Caco-2 (cell line): ENCODE results near the gene GLCCI1. TPM values are rescaled to one million over a fixed set of nuclear protein-coding genes. Genes with fewer than 3 reads are reported as not detected.

ENCODE experiments used
- BruUV-seq: library from RNA; stranded (reverse); fragments of 400-500 nt; replicated peaks from 2 replicates; lab custom pipeline; 2021; lab: Mats Ljungman, UMichigan
- CTCF ChIA-PET: fragments of 300-600 bp; sonication (Branson Sonifier 250); formaldehyde crosslinking; loops from one replicate; lab custom pipeline; 2022; ENCODE audit warnings: antibody characterized with exemption; lab: Charles Lee
- POLR2A ChIA-PET: fragments of 300-600 bp; sonication (Branson Sonifier 250); formaldehyde crosslinking; loops from one replicate; lab custom pipeline; 2022; ENCODE audit warnings: antibody characterized with exemption; lab: Charles Lee
- DNase-seq, 2 experiments: peaks; one replicate each; pipeline versions ENCODE4 v3.0.0 to v3.0.0-alpha.2; 2020 to 2022
- H3K27me3 ChIP-seq: replicated peaks from 2 replicates; pipeline ENCODE4 v1.6.0; 2011; ENCODE audit warnings: low read length; ENCODE audit not compliant: control insufficient read depth, insufficient read depth
- H3K36me3 ChIP-seq: 2 replicates; pipeline ENCODE4 v1.5.1; 2011; ENCODE audit warnings: low read length; ENCODE audit not compliant: control insufficient read depth, insufficient read depth
- H3K4me1 ChIP-seq: fragments of 250-450 bp; sonication (Bioruptor Pico); 2 replicates; pipeline ENCODE4 v1.5.1; 2020; ENCODE audit warnings: mild to moderate bottlenecking
- H3K4me3 ChIP-seq: 2 replicates; pipeline ENCODE4 v1.5.1; 2011; ENCODE audit warnings: low read depth, mild to moderate bottlenecking, control low read depth, low read length
- H3K9me3 ChIP-seq: fragments of 250-450 bp; sonication (Bioruptor Pico); 2 replicates; pipeline ENCODE4 v1.5.1; 2020; ENCODE audit warnings: mild to moderate bottlenecking, moderate library complexity
- H3K27ac Mint-ChIP-seq: one replicate; pipeline ENCODE4 v1.8.0; 2022; ENCODE audit warnings: mixed read lengths; ENCODE audit not compliant: unreplicated experiment
- H3K27me3 Mint-ChIP-seq: one replicate; pipeline ENCODE4 v1.8.0; 2022; ENCODE audit warnings: mixed read lengths; ENCODE audit not compliant: insufficient read depth, unreplicated experiment
- H3K36me3 Mint-ChIP-seq: one replicate; pipeline ENCODE4 v1.8.0; 2022; ENCODE audit warnings: mild to moderate bottlenecking, mixed read lengths; ENCODE audit not compliant: insufficient read depth, unreplicated experiment
- H3K4me1 Mint-ChIP-seq: one replicate; pipeline ENCODE4 v1.8.0; 2022; ENCODE audit warnings: low read depth, mixed read lengths; ENCODE audit not compliant: unreplicated experiment
- H3K4me3 Mint-ChIP-seq: one replicate; pipeline ENCODE4 v1.8.0; 2022; ENCODE audit warnings: mild to moderate bottlenecking, moderate library complexity, mixed read lengths; ENCODE audit not compliant: unreplicated experiment
- H3K9me3 Mint-ChIP-seq: one replicate; pipeline ENCODE4 v1.8.0; 2022; ENCODE audit warnings: mixed read lengths; ENCODE audit not compliant: unreplicated experiment
- intact Hi-C: fragments of 100-400 bp; cut with micrococcal nuclease; formaldehyde crosslinking; loops from one replicate; pipeline ENCODE4 v1.10.0; 2022; ENCODE audit not compliant: unreplicated experiment
- total RNA-seq: library from RNA; stranded (reverse); gene quantifications from 2 replicates; pipeline ENCODE4 v1.2.3, GENCODE V29; 2022
- TF ChIP-seq, protein P1 (sequence below), 2 experiments: fragments of 200-600 bp in 1 of 2; IDR thresholded peaks; 1 replicate in 1 of 2; 2 replicates in 1 of 2; pipeline versions ENCODE4 v1.5.1 to v1.8.0; 2011 to 2022; ENCODE audit warnings: antibody characterized with exemption in 1 of 2, control low read depth in 1 of 2, inconsistent platforms in 1 of 2, low read depth in 1 of 2, low read length in 1 of 2, mild to moderate bottlenecking in 1 of 2, moderate library complexity in 1 of 2; ENCODE audit not compliant: insufficient read depth in 1 of 2, severe bottlenecking in 1 of 2, unreplicated experiment in 1 of 2

Gene GLCCI1
- total RNA-seq, 1 experiment from 2014 or later, result 18.8 TPM

- H3K4me3 ChIP-seq, result no peak overlapping the region
- ChIA-PET POLR2A (no interaction called here), CTCF (no interaction called here)
- H3K4me1 ChIP-seq, result peaks cover 13% of the 10 kb centered on the region; the same call in 1 of the 2 replicates
- DNase-seq, result no peak
- H3K9me3 Mint-ChIP-seq, result no peaks in the 10 kb centered on the region
- no peaks in the 10 kb centered on the region for H3K36me3 ChIP-seq
- no peaks in the 10 kb centered on the region for H3K36me3 Mint-ChIP-seq
- no peaks in the 10 kb centered on the region for H3K27me3 ChIP-seq
- no peak overlapping the region for H3K27ac Mint-ChIP-seq
- H3K27me3 Mint-ChIP-seq, result no peaks in the 10 kb centered on the region
- peaks cover 8% of the 10 kb centered on the region for H3K4me1 Mint-ChIP-seq
- intact Hi-C loops, result no loop called here
- H3K9me3 ChIP-seq, result no peaks in the 10 kb centered on the region
- no peak overlapping the region for H3K4me3 Mint-ChIP-seq
- BruUV-seq, result no TSS peak
- TF ChIP-seq, protein P1, sequence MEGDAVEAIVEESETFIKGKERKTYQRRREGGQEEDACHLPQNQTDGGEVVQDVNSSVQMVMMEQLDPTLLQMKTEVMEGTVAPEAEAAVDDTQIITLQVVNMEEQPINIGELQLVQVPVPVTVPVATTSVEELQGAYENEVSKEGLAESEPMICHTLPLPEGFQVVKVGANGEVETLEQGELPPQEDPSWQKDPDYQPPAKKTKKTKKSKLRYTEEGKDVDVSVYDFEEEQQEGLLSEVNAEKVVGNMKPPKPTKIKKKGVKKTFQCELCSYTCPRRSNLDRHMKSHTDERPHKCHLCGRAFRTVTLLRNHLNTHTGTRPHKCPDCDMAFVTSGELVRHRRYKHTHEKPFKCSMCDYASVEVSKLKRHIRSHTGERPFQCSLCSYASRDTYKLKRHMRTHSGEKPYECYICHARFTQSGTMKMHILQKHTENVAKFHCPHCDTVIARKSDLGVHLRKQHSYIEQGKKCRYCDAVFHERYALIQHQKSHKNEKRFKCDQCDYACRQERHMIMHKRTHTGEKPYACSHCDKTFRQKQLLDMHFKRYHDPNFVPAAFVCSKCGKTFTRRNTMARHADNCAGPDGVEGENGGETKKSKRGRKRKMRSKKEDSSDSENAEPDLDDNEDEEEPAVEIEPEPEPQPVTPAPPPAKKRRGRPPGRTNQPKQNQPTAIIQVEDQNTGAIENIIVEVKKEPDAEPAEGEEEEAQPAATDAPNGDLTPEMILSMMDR (IDR thresholded peaks at IDR 0.05; ENCODE audit: insufficient read depth in 1 of 2, low read depth in 1 of 2, low read length in 1 of 2, severe bottlenecking in 1 of 2, unreplicated experiment in 1 of 2), result no peak
Observed at GRCh38 chr7:7956531-7957128, 12.0 kb upstream of the GLCCI1 start.

- Mint-ChIP-seq H3K4me3 (no peak overlapping the region), H3K36me3 (no peaks in the 10 kb centered on the region), H3K9me3 (no peaks in the 10 kb centered on the region), H3K27ac (no peak overlapping the region), H3K4me1 (peaks cover 8% of the 10 kb centered on the region), H3K27me3 (no peaks in the 10 kb centered on the region)
- ChIA-PET CTCF (no interaction called here), POLR2A (no interaction called here)
- intact Hi-C loops, result no loop called here
- Histone ChIP-seq H3K36me3 (no peaks in the 10 kb centered on the region), H3K27me3 (no peaks in the 10 kb centered on the region), H3K4me1 (peaks cover 13% of the 10 kb centered on the region; the same call in 1 of the 2 replicates), H3K4me3 (no peak overlapping the region), H3K9me3 (no peaks in the 10 kb centered on the region)
- DNase-seq, result no peak
- TF ChIP-seq, protein P1 (IDR thresholded peaks at IDR 0.05; ENCODE audit: insufficient read depth in 1 of 2, low read depth in 1 of 2, low read length in 1 of 2, severe bottlenecking in 1 of 2, unreplicated experiment in 1 of 2), result no peak
- BruUV-seq, result no TSS peak
Observed at GRCh38 chr7:7957513-7957912, 11.1 kb upstream of the GLCCI1 start.

GRCh38 chr7:7959979-7960670, 8.5 kb upstream of the GLCCI1 start:
- intact Hi-C loops, result no loop called here
- H3K4me1 Mint-ChIP-seq, result no peaks in the 10 kb centered on the region
- no peak overlapping the region for H3K4me3 ChIP-seq
- DNase-seq, result no peak
- no peaks in the 10 kb centered on the region for H3K36me3 Mint-ChIP-seq
- CTCF ChIA-PET, result no interaction called here
- H3K4me3 Mint-ChIP-seq, result no peak overlapping the region
- H3K9me3 Mint-ChIP-seq, result no peaks in the 10 kb centered on the region
- POLR2A ChIA-PET, result no interaction called here
- H3K27me3 Mint-ChIP-seq, result no peaks in the 10 kb centered on the region
- no peaks in the 10 kb centered on the region for H3K36me3 ChIP-seq
- BruUV-seq, result no TSS peak
- peaks cover 7% of the 10 kb centered on the region; the same call in 1 of the 2 replicates for H3K4me1 ChIP-seq
- H3K27ac Mint-ChIP-seq, result no peak overlapping the region
- no peaks in the 10 kb centered on the region for H3K9me3 ChIP-seq
- H3K27me3 ChIP-seq, result no peaks in the 10 kb centered on the region
- TF ChIP-seq, protein P1 (IDR thresholded peaks at IDR 0.05; ENCODE audit: insufficient read depth in 1 of 2, low read depth in 1 of 2, low read length in 1 of 2, severe bottlenecking in 1 of 2, unreplicated experiment in 1 of 2), result no peak
